NK-92 (cell line): ENCODE measurements around the gene KLHL13.
"Not testable (repeated sequence)": the region's sequence is repeated elsewhere in the genome, so short reads cannot be mapped to it uniquely, and the experiment has no call there.

Experiments
- DNase-seq: peaks from one replicate; lab custom pipeline; 2025; ENCODE audit not compliant: unreplicated experiment; lab: John Stamatoyannopoulos, UW

Gene KLHL13

DNA sequence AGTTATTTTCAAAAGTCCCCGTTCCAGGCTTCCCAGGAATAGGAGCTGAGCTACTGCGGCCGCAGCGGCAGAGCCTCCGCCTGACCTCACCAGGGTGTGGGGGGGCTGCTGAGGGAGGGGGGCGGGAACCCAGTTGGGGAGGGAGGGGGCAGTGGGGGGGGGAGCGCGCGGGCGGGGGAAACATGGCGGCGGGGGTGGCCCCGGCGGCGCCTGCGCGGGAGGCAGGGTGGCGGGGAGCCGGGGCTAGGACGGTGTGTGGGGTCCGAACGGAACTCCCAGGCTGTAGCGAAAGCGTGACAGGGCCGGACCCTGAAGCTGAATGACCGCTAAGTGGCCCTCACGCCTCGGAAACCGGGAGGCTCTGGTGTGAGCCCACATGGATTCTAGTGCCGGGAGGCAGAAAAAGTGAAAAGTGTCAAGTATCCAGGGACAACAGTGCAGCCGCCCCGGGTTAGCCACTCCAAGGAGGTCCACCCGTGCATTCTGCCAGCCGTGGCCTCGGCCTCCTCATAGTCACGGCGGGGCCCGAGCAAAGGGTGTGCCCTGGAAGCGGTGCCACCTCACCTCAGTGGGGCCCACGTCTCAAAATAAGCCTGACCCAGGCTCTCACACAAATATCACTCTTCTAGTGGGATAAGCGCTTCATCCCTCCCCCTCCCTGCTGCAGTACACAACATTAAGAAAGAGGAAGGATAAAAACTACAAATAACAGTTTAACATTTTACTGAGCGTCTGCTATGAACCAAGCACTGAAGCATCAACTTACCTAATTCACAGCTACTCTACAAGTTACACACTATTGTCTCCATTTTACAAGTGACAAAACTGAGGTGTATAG is at the start of gene KLHL13:
Gene KLHL13, minus strand, starts transcription at position 98 of the 838 bp plus-strand sequence. CDS start 88,337 bp downstream, outside the sequence.
- DNase-seq: no peak

GRCh38 chrX:118164138-118164537 is 47.5 kb upstream of the KLHL13 start:
- DNase-seq: no peak

DNA sequence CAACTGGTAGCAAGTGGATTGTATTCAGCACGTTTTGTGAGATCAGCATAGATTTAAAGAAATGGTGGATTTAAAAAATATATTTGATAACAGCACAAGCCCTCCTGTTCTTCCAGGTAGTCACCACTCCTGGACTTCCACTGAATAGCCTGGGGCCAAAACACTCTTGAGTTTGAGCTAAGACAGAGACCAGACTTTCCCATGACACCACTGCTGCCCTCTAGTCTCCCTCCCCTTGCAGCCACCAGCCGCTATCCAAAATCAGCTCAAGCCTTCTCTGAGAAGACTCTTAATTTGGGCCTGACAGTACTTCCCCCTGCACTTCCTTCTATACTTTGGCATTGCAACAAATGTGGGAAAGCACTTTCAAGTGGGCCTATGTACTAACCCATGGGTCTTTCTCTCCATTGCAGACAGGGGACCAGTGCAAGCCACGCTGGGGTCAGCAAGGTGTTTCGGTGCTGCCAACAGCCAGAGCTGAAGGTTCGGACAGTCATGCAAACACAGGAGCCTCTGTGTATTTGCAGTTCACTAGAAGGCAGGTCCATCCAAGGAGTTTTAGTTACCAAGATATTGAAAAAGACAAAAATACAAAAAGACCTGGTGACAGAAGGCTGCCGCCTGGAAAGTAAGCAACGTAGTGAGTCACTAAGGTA is 40.5 kb upstream of the KLHL13 start:
- no peak for DNase-seq

DNA sequence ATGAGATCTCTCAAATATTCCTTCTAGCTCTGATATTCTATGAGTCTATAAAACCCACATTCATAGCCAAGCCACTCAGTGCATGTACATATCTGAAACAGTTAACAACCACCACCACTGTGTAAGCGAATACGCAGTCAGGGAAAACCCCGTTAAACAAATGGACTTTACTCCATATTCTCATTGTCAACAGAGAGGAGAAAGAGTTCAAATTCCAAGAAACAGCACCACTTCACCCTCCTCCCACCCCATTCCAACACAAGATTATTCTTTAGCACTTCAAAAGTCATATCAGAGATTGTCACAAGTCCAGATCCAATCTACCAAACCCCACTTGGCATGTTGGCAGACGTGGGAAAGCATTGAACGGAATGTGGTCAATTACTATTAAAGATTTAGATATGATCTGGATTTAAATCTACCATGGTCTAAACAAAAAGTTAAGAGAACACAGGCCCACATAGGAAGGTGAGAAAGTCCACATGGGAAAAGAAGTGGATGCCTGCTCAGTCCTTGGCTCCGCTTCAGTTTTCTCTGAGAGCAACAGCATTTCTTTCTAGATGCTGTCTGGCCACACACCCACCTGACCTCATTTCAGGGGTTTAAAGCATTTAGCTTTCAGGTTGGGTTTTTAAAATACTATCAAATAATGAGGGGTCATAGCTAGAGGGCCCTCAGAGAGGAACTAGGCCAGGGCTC is 39.8 kb upstream of the KLHL13 start:
- no peak for DNase-seq

GRCh38 chrX:118153270-118153669 is 36.7 kb upstream of the KLHL13 start:
- DNase-seq: no peak

- no peak for DNase-seq
These were observed 36.1 kb upstream of the KLHL13 start for GRCh38 chrX:118152721-118153120.

- no peak for DNase-seq
These were observed 32.1 kb upstream of the KLHL13 start for GRCh38 chrX:118148737-118149136.

- not testable (repeated sequence) for DNase-seq
These were observed 31.2 kb upstream of the KLHL13 start for GRCh38 chrX:118147771-118148170.

DNA sequence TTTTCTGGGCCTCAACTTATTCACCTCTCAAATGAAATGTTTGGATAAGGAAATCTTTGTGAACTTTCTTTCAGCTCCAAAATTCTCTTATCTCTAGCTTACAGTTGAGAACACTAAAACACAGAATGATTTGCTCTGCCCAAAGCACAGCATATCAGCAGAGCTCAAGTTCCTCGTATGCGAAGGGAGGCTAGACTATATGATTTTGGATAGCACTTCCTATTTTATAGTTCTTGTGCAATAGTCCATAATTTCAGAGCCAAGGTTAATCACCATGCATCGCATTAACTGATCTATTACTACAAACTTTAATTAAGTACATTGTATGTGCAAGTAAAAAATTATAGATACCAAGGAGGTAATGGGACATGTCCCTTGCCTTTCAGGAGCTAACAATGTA is 27.0 kb upstream of the KLHL13 start:
- no peak for DNase-seq

GRCh38 chrX:118131336-118131735 is 14.7 kb upstream of the KLHL13 start:
- DNase-seq: no peak

DNA sequence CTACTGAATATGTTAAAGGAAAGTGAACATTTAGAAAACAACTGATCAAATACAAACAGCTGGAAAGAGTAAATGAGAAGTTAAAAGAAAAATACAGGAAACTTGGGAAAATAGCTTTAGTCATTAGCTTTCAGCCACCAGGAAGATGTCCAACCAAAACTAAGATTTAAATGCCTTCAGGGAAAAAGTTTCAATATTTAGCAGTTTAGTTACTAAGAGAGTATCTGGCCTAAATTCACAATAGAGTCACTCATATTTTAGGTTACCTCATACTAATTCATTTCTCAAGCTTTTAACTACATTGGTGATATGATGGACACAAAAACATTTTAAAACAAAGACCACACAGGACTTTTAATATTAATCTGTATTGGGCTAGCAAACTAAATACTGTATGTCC is 13.1 kb upstream of the KLHL13 start:
- DNase-seq: no peak

- DNase-seq: no peak
These were observed 12.1 kb upstream of the KLHL13 start for GRCh38 chrX:118128724-118129123.

GRCh38 chrX:118126286-118126685 is 9.7 kb upstream of the KLHL13 start:
- no peak for DNase-seq

DNA sequence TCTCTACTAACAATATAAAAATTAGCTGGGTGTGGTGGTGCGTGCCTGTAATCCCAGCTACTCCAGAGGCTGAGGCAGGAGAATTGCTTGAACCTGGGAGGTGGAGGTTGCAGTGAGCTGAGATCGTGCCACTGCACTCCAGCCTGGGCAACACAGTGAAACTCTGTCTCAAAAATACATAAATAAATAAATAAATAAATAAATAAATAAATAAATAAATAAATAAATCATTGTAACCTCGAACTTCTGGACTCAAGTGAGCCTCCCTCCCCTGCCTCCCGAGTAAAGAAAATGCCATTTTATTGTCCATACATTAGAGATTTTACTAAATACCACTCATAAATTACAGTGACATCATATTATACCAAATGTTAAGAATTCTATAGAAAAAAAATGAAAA is 7.6 kb upstream of the KLHL13 start:
- DNase-seq: not testable (repeated sequence)

- no peak for DNase-seq
These were observed 1.1 kb upstream of the KLHL13 start for GRCh38 chrX:118117741-118118140.

- no peak for DNase-seq
These were observed 477 bp downstream of the KLHL13 start for GRCh38 chrX:118115953-118116712.

DNA sequence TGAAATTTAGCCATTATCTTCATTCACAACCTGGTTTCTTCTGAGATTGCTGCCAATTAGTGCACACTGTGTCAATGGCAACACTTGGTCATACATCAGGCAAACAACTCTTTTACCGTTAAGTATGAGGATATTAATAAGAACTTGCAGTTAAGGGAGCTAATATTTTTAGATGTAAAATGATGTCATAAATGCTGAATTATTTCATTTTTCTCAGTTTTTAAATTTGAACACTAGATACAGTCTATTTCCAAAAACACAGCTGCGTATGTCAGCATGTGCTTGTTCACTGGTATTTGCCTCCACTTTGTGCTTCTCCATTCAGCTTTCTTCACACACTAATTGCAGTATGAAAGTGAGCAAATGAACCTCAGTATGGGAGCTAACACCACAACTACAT is 1.6 kb downstream of the KLHL13 start:
- DNase-seq: no peak

- no peak for DNase-seq
These were observed 7.5 kb downstream of the KLHL13 start for GRCh38 chrX:118109065-118109464.

DNA sequence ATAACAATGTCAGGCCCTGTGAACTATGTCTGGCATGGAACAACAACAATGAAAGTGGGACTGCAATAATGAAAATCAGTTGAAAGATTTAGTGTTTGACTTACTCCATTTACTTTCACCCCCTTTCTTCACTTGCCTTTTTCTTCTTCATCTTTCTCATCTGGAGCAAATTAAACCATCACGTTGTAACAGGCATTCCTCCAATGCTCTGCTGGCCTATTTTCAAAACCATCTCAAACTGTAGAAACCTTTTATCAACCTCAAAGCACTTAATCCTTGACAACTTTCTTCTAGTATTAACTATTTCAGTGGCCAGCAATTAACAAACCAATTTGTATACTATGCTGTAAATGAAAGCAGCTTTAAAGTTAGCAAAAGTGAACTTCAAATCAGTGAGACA is 8.3 kb downstream of the KLHL13 start:
- DNase-seq: no peak

DNA sequence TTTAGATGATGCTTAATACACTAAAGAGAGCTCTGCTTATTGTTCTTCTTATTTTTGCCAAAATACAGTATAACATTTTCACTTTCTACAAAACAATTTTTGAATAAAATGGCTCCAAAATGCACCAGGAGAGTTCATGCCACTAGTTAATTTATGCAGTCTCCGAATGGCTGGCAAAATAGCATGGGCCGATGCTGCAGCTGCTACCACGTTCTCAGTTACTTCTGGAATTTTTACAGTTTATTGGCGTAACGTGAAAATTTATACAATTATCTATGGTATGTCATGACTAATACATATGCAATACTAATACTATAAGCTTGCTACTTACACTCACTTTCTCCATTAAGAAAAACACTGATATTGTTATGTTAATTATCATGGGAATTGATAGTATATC is 16.5 kb downstream of the KLHL13 start:
- no peak for DNase-seq

GRCh38 chrX:118088084-118088483 is 28.5 kb downstream of the KLHL13 start:
- no peak for DNase-seq
